ENCODE results near the gene RASGEF1B. TPM values are rescaled to one million over a fixed set of nuclear protein-coding genes. Genes with fewer than 3 reads are reported as not detected.

RASGEF1B gene
- total RNA-seq, 4 donors from 2014 or later, result 4.3 to 15.5 (median 10.2) TPM

- H3K4me1 ChIP-seq, result peaks cover 13 to 18% of the 10 kb centered on the region in 2 donors
- 86 to 91% methylated on average over 6 of the region's 6 CpGs for WGBS, 2 donors
- H3K4me3 ChIP-seq (replicated peaks in 1 of 3), result no peak overlapping the region
- TF ChIP-seq POLR2A (IDR thresholded peaks at IDR 0.05), result no peak
- TF ChIP-seq, protein P1, sequence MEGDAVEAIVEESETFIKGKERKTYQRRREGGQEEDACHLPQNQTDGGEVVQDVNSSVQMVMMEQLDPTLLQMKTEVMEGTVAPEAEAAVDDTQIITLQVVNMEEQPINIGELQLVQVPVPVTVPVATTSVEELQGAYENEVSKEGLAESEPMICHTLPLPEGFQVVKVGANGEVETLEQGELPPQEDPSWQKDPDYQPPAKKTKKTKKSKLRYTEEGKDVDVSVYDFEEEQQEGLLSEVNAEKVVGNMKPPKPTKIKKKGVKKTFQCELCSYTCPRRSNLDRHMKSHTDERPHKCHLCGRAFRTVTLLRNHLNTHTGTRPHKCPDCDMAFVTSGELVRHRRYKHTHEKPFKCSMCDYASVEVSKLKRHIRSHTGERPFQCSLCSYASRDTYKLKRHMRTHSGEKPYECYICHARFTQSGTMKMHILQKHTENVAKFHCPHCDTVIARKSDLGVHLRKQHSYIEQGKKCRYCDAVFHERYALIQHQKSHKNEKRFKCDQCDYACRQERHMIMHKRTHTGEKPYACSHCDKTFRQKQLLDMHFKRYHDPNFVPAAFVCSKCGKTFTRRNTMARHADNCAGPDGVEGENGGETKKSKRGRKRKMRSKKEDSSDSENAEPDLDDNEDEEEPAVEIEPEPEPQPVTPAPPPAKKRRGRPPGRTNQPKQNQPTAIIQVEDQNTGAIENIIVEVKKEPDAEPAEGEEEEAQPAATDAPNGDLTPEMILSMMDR (IDR thresholded peaks at IDR 0.05), result no peak
- peak overlapping the region in 1 of 3 donors; percentile 20 for H3K27ac ChIP-seq
- H3K27me3 ChIP-seq, result no peaks in the 10 kb centered on the region
- DNase-seq, result no peak
- no peaks in the 10 kb centered on the region for H3K9me3 ChIP-seq
- intact Hi-C loops (cut with DNase I), result no loop called here
- H3K36me3 ChIP-seq, result no peaks in the 10 kb centered on the region
These were observed 32.7 kb upstream of the RASGEF1B start for GRCh38 chr4:81504112-81505003.

GRCh38 chr4:81503586-81503985 is 31.9 kb upstream of the RASGEF1B start:
- DNase-seq, result no peak
- intact Hi-C loops (cut with DNase I), result no loop called here
- TF ChIP-seq POLR2A (IDR thresholded peaks at IDR 0.05), result no peak
- no peaks in the 10 kb centered on the region for H3K27me3 ChIP-seq
- peaks cover 7 to 10% of the 10 kb centered on the region in 2 donors for H3K4me1 ChIP-seq
- H3K27ac ChIP-seq, result no peak overlapping the region
- no peaks in the 10 kb centered on the region for H3K36me3 ChIP-seq
- no peaks in the 10 kb centered on the region for H3K9me3 ChIP-seq
- H3K4me3 ChIP-seq (replicated peaks in 1 of 3), result no peak overlapping the region
- 95 to 97% methylated on average over 4 of the region's 4 CpGs for WGBS, 2 donors

DNA sequence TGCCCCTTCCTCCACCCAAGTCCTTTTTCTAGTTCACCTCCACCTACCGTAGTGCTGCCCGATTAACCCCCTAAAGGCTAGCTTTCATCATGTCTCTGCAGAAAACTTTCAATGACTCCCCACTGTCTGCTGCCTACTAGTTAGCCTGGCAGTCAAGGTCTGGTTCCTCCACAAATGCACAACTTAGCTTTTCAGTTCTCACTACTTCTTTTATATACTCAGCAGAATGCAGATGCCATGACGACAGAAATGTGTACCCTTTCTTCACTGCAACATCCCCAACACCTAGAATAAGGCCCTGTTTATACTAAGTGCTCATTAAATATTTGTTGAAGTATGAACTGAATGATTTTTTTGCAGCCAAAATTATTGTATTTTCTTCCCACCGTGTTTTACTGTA is 30.9 kb upstream of the RASGEF1B start:
- TF ChIP-seq POLR2A (IDR thresholded peaks at IDR 0.05), result no peak
- TF ChIP-seq, protein P1 (IDR thresholded peaks at IDR 0.05), result no peak
- DNase-seq, result no peak
- intact Hi-C loops (cut with DNase I), result no loop called here
- Histone ChIP-seq H3K4me3 (replicated peaks in 1 of 3) (no peak overlapping the region), H3K36me3 (no peaks in the 10 kb centered on the region), H3K27ac (no peak overlapping the region), H3K4me1 (peaks cover under 1 to 4% of the 10 kb centered on the region in 2 donors), H3K9me3 (no peaks in the 10 kb centered on the region), H3K27me3 (no peaks in the 10 kb centered on the region)
- WGBS, 2 donors, result 85 to 89% methylated on average over 4 of the region's 4 CpGs

GRCh38 chr4:81499840-81500239 is 28.1 kb upstream of the RASGEF1B start:
- H3K36me3 ChIP-seq, result no peaks in the 10 kb centered on the region
- no peak for DNase-seq
- 49 to 53% methylated on average over 3 of the region's 3 CpGs for WGBS, 2 donors
- no peak overlapping the region for H3K4me3 ChIP-seq (replicated peaks in 1 of 3)
- no peaks in the 10 kb centered on the region for H3K27me3 ChIP-seq
- intact Hi-C loops (cut with DNase I), result no loop called here
- no peak overlapping the region for H3K27ac ChIP-seq
- peaks cover 0 to 4% of the 10 kb centered on the region in 2 donors for H3K4me1 ChIP-seq
- H3K9me3 ChIP-seq, result no peaks in the 10 kb centered on the region
- TF ChIP-seq, protein P1 (IDR thresholded peaks at IDR 0.05), result no peak
- no peak for TF ChIP-seq POLR2A (IDR thresholded peaks at IDR 0.05)

- no peak for DNase-seq
- Histone ChIP-seq H3K4me3 (replicated peaks in 1 of 3) (no peak overlapping the region), H3K27ac (no peak overlapping the region), H3K27me3 (no peaks in the 10 kb centered on the region), H3K9me3 (no peaks in the 10 kb centered on the region), H3K36me3 (no peaks in the 10 kb centered on the region), H3K4me1 (peaks cover 3 to 11% of the 10 kb centered on the region in 2 donors)
- 92% methylated on average over 1 of the region's 1 CpG for WGBS, 2 donors
- TF ChIP-seq POLR2A (IDR thresholded peaks at IDR 0.05), result no peak
- TF ChIP-seq, protein P1 (IDR thresholded peaks at IDR 0.05), result no peak
- intact Hi-C loops (cut with DNase I), result no loop called here
These were observed 26.9 kb upstream of the RASGEF1B start for GRCh38 chr4:81498551-81499099.

All from thyroid gland (tissue), 4 donors.